HG02840 (cell line): ENCODE data around the gene SLX1A.
A peak's percentile ranks its signal among the peaks of the same experiment; 100 is the strongest.
"Not testable (repeated sequence)": the region's sequence is repeated elsewhere in the genome, so short reads cannot be mapped to it uniquely, and the experiment has no call there.

Experiments
- ATAC-seq: cut with Tn5 transposase; IDR thresholded peaks from one replicate; pipeline ENCODE4 v1.9.1; 2021; ENCODE audit warnings: mild to moderate bottlenecking, moderate library complexity, moderate number of reproducible peaks; ENCODE audit not compliant: unreplicated experiment, low FRiP score

Gene SLX1A

DNA sequence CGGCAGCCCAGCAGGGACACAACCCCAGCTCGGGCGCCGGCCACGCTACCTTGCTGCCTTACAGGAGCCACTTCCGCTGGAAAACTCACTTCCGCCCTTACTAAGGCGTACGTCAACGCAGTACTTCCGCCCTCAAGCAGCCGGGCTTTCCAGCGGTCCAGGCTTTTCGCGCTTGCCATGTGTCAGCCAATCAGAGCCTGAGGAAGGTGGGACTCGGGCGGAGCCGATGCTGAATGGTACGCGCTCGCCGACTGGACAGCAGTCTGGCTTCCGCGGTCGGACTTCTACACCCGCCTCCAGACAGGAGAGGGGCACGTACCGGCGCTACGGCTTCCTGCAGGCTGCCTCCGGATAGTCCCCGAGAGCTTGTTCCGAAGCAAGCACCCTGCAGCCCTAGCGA is at the start of gene SLX1A, which contains the start of gene BOLA2B:
Gene SLX1A, plus strand, starts transcription at position 261 of the 400 bp plus-strand sequence. CDS start 210 bp downstream, outside the sequence.
Gene BOLA2B, minus strand, starts transcription at position 52 of the 400 bp plus-strand sequence. CDS start 71 bp downstream, outside the sequence.
- peak; percentile 90 for ATAC-seq

GRCh38 chr16:30144017-30144416 is 49.7 kb upstream of the SLX1A start:
- no peak for ATAC-seq

- ATAC-seq = no peak
Measured at GRCh38 chr16:30144917-30145316, 48.8 kb upstream of the SLX1A start.

DNA sequence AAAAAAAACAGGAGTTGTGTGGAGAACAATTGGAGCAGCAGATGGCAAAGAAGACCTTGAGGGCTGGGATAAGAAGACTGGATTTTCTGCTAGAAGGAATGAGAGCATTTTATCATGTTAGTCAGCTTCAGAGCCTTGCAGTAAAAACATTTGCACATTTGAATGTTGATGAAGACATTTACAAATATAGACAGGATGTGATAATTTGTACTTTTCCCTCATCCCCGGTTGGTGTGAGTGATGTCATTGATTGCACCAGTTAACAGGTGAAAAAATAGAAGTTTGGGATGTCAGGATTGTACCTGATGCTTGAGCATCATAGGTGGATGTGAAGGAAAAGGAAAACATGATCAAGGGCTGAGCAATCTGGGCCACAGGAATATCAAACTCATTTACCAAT is 48.0 kb upstream of the SLX1A start:
- ATAC-seq = no peak

GRCh38 chr16:30147843-30148510 is 45.7 kb upstream of the SLX1A start:
- ATAC-seq = no peak

DNA sequence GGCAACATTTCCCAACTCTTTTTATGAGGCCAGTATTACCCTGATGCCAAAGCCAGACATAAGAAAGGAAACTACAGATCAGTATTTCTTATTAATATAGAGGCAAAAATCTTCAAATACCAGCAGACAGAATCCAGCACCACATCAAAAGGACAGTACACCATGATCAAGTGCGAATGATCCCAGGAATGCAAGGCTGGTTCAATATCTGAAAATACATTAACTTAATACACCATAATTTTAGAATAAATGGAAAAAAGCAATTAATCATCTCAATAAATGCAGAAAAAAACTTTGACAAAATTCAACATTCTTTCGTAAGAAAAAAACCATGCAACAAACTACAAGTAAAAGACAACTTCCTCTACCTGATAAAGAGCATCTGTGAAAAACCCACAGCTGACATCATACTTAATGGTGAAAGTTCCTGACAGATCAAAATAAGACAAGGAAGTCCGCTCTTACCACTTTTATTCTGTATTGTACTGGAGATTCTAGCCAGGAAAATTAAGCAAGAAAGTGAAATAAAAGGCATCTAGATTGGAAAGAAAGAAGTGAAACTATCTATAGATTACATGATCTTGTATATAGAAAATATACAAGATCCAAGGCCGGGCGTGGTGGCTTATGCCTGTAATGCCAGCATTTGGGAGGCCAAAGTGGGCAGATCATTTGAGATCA is 44.3 kb upstream of the SLX1A start:
- ATAC-seq = no peak

- ATAC-seq = no peak
Measured at GRCh38 chr16:30151091-30151490, 42.6 kb upstream of the SLX1A start.

DNA sequence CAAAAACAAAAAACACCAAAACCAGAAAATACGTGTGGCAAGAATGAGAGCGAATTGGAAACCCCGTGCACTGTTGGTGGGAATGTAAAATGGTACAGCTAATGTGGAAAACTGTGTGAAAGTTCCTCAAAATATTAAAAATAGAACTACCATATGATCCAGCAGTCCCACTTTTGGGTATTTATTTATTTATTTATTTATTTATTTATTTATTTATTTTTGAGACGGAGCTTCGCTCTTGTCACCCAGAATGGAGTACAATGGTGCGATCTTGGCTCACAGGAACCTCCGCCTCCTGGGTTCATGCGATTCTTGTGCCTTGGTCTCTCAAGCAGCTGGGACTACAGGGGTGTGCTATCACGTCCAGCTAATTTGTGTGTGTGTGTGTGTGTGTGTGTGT is 41.2 kb upstream of the SLX1A start:
- ATAC-seq = no peak

- no peak for ATAC-seq
Measured at GRCh38 chr16:30155188-30155587, 38.5 kb upstream of the SLX1A start.

DNA sequence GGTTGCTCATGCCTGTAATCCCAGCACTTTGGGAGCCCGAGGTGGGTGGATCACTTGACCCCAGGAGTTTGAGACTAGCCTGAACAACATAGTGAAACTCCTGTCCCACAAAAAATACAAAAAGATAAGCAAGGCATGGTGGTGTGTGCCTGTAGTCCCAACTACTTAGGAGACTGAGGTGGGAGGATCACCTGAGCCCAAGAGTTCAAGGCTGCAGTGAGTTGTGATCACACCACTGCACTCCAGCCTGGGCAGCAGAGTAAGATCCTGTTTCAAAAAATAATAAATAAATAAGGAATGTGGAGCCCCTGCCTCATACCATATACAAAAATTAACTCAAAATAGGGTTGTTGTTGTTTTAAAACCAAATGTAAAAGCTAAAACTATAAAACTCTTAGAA is 36.5 kb upstream of the SLX1A start:
- no peak for ATAC-seq

- ATAC-seq = no peak
Measured at GRCh38 chr16:30163538-30163937, 30.1 kb upstream of the SLX1A start.

DNA sequence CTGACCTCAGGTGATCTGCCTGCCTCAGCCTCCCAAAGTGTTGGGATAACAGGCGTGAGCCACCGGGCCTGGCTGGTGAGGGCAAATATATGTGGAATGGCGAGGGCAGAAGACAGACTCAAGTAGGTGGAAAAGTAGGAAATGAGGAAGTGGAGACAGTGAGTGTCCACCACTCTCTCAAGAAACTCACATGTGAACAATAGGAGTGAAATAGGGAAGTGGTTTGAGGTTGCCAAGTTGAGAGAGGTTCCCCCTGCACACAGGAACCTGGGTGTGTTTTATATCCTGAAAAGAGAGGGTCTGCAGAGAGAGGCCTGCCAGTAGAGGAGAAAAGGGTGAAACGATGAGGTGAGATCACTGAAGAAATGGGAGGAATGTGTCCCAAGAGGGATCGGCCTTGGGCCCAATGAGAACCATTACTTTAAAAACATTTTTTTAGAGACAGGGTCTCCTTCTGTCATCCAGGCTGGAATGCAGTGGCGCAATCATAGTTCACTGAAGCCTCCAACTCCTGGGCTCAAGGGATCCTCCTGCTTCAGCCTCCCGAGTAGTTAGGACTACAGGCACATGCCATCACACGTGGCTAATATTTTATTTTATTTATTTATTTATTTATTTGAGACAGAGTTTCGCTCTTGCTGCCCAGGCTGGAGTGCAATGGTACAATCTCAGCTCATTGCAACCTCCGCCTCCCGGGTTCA is 27.3 kb upstream of the SLX1A start:
- no peak for ATAC-seq

DNA sequence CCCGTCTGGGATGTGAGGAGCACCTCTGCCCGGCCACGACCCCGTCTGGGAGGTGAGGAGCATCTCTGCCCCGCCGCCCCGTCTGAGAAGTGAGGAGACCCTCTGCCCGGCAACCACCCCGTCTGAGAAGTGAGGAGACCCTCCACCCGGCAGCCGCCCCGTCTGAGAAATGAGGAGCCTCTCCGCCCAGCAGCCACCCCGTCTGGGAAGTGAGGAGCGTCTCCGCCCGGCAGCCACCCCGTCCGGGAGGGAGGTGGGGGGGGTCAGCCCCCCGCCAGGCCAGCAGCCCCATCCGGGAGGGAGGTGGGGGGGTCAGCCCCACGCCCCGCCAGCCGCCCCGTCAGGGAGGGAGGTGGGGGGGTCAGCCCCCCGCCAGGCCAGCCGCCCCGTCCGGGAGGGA is 24.9 kb upstream of the SLX1A start:
- not testable (repeated sequence) for ATAC-seq

DNA sequence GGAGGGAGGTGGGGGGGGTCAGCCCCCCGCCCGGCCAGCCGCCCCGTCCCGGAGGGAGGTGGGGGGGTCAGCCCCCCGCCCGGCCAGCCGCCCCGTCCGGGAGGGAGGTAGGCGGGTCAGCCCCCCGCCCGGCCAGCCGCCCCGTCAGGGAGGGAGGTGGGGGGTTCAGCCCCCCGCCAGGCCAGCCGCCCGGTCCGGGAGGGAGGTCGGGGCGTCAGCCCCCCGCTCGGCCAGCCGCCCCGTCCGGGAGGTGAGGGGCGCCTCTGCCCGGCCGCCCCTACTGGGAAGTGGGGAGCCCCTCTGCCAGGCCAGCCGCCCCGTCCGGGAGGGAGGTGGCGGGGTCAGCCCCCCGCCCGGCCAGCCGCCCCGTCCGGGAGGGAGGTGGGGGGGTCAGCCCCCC is 24.3 kb upstream of the SLX1A start:
- ATAC-seq = not testable (repeated sequence)

- not testable (repeated sequence) for ATAC-seq
Measured at GRCh38 chr16:30170145-30170544, 23.5 kb upstream of the SLX1A start.

DNA sequence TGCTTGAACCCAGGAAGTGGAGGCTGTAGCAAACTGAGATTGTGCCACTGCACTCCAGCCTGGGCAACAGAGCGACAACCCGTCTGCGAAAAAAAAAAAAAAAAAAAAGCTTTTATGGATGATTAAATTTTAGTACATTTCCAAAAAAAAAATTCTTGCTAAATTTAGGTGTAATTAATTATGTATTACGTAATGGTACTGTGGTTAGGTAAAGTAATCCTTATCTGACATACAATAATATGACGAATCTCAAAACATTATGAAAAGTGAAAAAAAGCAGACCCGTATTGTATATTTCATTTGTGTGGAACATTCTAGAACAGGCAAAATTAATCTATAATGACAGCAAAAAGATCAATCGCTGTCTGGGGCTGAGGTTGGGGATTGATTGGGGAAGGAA is 20.6 kb upstream of the SLX1A start:
- ATAC-seq = no peak

DNA sequence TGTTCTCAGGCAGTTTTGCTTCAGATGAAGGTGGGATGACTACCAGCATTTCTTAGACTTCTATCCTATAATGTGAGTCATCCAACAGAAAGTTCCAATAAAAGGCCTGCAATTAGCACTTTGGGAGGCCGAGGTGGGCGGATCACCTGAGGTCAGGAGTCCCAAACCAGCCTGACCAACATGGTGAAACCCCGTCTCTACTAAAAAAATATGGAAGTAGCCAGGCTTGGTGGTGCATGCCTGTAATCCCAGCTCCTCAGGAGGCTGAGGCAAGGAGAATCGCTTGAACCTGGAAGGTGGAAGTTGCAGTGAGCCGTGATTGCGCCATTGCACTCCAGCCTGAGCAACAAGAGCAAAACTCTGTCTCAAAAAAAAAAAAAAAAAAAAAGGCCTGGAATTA is 16.8 kb upstream of the SLX1A start:
- not testable (repeated sequence) for ATAC-seq

- ATAC-seq = no peak
Measured at GRCh38 chr16:30179195-30179594, 14.5 kb upstream of the SLX1A start.

GRCh38 chr16:30179931-30180330 is 13.7 kb upstream of the SLX1A start:
- ATAC-seq = no peak

DNA sequence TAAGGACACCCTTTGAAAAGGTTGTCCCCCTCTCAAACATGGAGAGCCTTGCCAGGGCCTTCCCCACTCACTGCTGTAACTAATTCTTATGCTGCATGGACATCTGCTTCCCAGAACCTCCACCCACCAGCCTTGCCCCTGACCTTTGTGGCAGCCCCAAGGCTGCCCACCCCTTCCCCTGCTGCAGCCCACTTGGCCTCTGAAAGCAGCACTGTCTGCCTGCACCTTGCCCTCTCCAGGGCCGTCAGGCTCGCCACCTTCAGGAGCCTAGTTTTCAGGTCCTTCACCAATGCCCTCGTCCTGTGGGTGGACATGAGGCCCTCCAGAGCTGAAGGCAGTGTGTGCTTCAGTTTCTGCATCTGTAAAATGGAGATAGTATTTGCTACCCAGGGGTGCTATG is 12.9 kb upstream of the SLX1A start:
- no peak for ATAC-seq
